Mesangial cell (primary cell): Measurements from ENCODE around the gene CETN1. TPM values are rescaled to one million over a fixed set of nuclear protein-coding genes. Genes with fewer than 3 reads are reported as not detected.

Source experiments
- total RNA-seq: library from RNA; depleted of rRNA; stranded (reverse); fragments of >200 nt; gene quantifications from 2 replicates; pipeline ENCODE4 v1.2.3, GENCODE V29; 2015

The CETN1 gene
- not detected in 2 replicates for total RNA-seq

DNA sequence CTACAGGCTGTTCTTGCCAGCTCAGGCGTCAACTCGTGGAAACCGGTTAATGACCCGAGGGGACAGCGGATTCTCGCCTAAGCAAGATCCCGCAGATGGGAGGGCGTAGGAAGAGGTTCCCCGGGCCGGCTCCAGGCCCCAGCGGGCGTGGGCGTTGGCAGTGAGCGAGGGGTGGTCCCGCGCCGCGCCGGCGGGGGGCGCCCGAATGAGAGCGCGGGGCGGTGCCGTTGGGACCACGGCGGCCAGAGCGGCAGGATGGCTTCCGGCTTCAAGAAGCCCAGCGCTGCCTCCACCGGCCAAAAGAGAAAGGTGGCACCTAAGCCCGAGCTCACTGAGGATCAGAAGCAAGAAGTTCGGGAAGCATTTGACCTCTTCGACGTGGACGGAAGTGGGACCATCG is at the start of gene CETN1:
TSS of gene CETN1 (plus strand) at position 227 of the 400 bp plus-strand sequence. CDS start at position 256, 29 bp downstream.

Other genes starting within 250 kb of the CETN1 start
- gene COLEC12, start 79.7 kb upstream of the CETN1 start, total RNA-seq = 1.6 and 9.4 TPM in 2 replicates
- gene CLUL1, start 16.6 kb downstream of the CETN1 start, total RNA-seq = 3.3 TPM in 1 of 2 replicates, not detected in the other
- gene TYMS, start 77.3 kb downstream of the CETN1 start, total RNA-seq = 7.1 and 69.6 TPM in 2 replicates
- 27.3 and 31.3 TPM in 2 replicates for gene ENOSF1, start 132.2 kb downstream of the CETN1 start, total RNA-seq
- 116 and 134 TPM in 2 replicates for gene YES1, start 231.9 kb downstream of the CETN1 start, total RNA-seq